GM06990 (cell line): Measurements from ENCODE around the gene MAP3K10.

Experiments used
- DNase-seq: peaks from one replicate; pipeline ENCODE4 v3.0.0-alpha.2; 2011; ENCODE audit not compliant: insufficient read length; ENCODE audit errors: extremely low read depth
- H3K27me3 ChIP-seq: replicated peaks from 2 replicates; pipeline ENCODE4 v1.6.0; 2011; ENCODE audit warnings: low read length; ENCODE audit not compliant: control insufficient read depth, insufficient read depth
- H3K36me3 ChIP-seq: 2 replicates; pipeline ENCODE4 v1.5.1; 2011; ENCODE audit warnings: low read length; ENCODE audit not compliant: control insufficient read depth, insufficient read depth
- H3K4me3 ChIP-seq: replicated peaks from 2 replicates; pipeline ENCODE4 v1.5.1; 2011; ENCODE audit warnings: low read depth, mild to moderate bottlenecking, control low read depth, low read length
- TF ChIP-seq, protein P1 (sequence below): IDR thresholded peaks from 2 replicates; pipeline ENCODE4 v1.5.1; 2011; ENCODE audit warnings: low read length, control low read depth, mild to moderate bottlenecking, inconsistent platforms; ENCODE audit not compliant: insufficient read depth, poor library complexity, severe bottlenecking

Gene MAP3K10

DNA sequence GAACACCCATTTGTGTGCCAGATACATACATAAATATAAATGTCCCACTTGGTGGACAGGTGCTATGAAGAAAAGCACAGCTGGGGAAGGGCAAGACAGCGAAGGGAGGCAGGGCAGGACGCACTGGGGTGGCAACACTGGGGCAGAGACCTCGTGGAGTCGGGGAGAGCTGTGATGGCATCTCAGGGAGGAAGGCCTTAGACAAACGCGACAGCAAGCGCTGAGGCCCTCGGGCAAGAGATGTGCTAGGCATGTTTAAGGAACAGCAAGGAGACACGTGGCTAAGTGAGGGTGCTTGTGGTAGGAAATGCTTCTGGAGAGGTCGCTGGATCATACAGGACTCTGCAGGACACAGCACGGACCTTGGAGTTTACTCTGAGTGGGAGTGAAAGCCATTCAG is 58.6 kb downstream of the MAP3K10 start:
- Histone ChIP-seq H3K4me3 (no peak overlapping the region), H3K27me3 (no peaks in the 10 kb centered on the region), H3K36me3 (peaks cover 16% of the 10 kb centered on the region)
- TF ChIP-seq, protein P1, sequence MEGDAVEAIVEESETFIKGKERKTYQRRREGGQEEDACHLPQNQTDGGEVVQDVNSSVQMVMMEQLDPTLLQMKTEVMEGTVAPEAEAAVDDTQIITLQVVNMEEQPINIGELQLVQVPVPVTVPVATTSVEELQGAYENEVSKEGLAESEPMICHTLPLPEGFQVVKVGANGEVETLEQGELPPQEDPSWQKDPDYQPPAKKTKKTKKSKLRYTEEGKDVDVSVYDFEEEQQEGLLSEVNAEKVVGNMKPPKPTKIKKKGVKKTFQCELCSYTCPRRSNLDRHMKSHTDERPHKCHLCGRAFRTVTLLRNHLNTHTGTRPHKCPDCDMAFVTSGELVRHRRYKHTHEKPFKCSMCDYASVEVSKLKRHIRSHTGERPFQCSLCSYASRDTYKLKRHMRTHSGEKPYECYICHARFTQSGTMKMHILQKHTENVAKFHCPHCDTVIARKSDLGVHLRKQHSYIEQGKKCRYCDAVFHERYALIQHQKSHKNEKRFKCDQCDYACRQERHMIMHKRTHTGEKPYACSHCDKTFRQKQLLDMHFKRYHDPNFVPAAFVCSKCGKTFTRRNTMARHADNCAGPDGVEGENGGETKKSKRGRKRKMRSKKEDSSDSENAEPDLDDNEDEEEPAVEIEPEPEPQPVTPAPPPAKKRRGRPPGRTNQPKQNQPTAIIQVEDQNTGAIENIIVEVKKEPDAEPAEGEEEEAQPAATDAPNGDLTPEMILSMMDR, result no peak
- DNase-seq, result no peak

DNA sequence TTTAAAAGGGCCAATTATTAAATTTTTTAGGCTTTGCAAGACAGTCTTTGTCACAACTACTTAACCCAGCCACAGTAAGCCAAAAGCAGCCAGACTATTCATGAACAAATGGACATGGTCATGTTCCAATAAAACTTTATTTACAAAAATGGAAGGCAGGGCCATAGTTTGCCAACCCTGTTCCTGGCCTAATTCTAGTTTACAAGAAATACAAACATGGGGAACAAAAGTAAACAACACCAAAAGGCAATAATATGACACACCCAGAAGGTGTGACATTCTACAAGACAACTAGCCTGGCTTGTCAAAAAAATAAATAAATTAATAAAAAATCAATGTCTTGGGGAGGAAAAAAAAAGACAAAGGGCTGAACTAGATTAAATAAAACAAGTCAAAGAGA is 60.0 kb downstream of the MAP3K10 start:
- Histone ChIP-seq H3K36me3 (peaks cover 28% of the 10 kb centered on the region), H3K27me3 (no peaks in the 10 kb centered on the region)
- TF ChIP-seq, protein P1, result no peak

DNA sequence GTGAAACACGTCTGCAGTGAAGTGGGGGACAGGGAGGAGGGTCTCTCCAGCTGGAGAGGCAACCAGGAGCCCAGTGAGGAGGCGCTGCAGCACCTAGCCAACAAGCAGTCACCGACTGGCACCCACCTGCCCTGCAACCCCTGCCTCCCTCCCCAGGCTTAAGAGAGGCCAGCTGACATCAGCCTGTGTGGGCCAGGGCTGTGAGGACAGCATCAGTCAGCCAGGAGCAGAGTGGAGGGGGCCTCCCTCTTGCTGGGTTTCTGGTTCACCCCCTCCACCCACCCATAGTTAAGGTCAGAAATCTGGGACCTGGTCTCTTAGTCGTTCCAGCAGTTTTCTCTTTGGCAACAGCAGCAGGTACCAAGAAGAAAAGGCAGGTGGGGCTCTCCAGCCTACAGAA is 60.8 kb downstream of the MAP3K10 start:
- no peak for DNase-seq
- Histone ChIP-seq H3K4me3 (no peak overlapping the region), H3K36me3 (peaks cover 33% of the 10 kb centered on the region), H3K27me3 (no peaks in the 10 kb centered on the region)
- TF ChIP-seq, protein P1, result no peak

More for the DNA sequence above, 60.0 kb downstream of the MAP3K10 start:
- H3K4me3 ChIP-seq, result no peak overlapping the region
- DNase-seq, result no peak

DNA sequence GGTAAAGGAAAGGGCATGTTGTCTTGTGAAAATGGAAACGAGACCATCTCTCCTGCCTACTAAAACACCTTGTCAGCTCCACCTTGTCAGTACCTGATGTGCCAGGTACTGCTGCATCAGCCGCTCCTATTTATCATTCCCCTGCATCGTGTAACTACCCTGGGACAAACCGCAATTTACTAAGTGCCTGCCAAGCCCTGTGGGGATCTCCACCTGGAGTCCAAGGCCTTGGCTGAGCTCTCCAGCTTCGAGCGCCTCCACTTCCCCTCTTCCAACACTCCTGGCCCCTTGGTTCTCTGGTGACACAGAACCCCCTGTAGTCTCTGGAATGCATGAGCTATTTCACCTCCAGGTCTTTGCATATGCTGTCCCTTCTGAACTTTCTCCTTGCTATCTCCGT is 61.2 kb downstream of the MAP3K10 start:
- Histone ChIP-seq H3K4me3 (no peak overlapping the region), H3K36me3 (peaks cover 36% of the 10 kb centered on the region), H3K27me3 (no peaks in the 10 kb centered on the region)
- TF ChIP-seq, protein P1, result no peak
- DNase-seq, result no peak

DNA sequence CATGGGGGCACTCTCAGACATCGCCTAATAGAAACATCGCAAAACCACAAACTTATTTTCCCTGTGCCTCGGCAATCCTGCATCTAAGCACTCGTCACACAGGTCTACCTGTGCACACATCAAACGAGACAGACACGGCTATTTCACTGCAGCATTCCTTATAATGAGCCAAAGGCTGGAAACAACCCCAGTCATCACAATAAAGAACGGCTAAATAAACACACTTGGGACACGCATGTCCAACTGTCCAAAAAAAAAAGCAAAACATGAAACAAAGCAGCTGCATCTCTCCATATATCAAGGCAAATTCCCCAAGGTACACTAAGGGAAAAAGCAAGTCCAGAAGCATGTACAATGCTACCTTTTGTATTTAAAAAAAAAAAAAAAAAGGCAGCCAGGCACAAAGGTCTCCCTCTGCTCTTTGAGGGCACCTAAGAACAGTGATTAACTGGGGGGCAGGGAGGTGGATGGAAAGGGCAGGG is 62.4 kb downstream of the MAP3K10 start:
- no peaks in the 10 kb centered on the region for H3K27me3 ChIP-seq
- H3K4me3 ChIP-seq, result no peak overlapping the region
- TF ChIP-seq, protein P1, result no peak
- no peak for DNase-seq
- peaks cover 35% of the 10 kb centered on the region for H3K36me3 ChIP-seq

DNA sequence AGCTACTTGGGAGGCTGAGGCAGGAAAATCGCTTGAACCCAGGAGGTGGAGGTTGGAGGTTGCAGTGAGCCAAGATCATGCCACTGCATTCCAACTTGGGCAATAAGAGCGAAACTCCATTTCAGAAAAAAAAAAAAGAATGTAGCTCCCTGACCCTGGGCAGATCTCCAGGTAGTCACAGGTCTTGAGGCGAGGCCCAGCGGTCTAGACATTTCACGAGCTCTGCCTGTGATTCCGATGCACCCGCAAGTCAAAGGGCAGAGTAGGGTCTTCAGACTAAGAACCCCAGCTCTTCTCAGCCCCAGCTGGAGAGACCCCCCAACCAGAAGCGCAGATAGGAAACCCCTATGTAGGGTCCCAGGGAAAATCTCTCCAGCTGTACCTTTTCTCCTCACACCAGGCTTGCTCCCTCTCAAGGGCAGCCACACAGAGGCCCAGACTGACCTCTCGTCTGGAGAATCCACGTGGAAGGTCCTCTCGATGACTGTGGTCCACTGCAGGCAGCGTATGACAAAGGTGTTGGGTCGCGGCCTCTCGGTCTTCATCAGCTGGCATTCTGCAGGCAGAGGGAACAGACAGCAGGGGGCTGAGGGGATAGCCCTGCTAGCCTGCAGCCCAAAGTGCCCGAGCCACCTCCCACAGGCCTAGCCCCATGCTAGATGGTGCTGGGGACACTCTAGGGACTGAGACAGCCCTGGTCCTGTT is 63.6 kb downstream of the MAP3K10 start:
- no peak overlapping the region for H3K4me3 ChIP-seq
- no peaks in the 10 kb centered on the region for H3K27me3 ChIP-seq
- H3K36me3 ChIP-seq, result peaks cover 27% of the 10 kb centered on the region
- no peak for DNase-seq
- TF ChIP-seq, protein P1, result no peak
